Stimulated activated memory B cell treated with anti-CD40 and anti-IgM and Interleukin-4, amounts not matched to agents 10 μg/mL and 1 μg/mL and 100 μg/mL, for 72 hours (primary cell): Measurements from ENCODE around the gene PRND.

Experiments used
- ATAC-seq: fragments of 150-1000 bp; cut with Tn5 transposase; 2 replicates; pipeline ENCODE4 v1.10.0; 2021
- H3K27ac Mint-ChIP-seq: one replicate; pipeline ENCODE4 v1.8.0; 2022; ENCODE audit warnings: mild to moderate bottlenecking, mixed read lengths
- H3K27me3 Mint-ChIP-seq: one replicate; pipeline ENCODE4 v1.8.0; 2022; ENCODE audit warnings: mixed read lengths
- H3K36me3 Mint-ChIP-seq: one replicate; pipeline ENCODE4 v1.8.0; 2022; ENCODE audit warnings: mixed read lengths
- H3K4me1 Mint-ChIP-seq: one replicate; pipeline ENCODE4 v1.8.0; 2022; ENCODE audit warnings: mixed read lengths
- H3K4me3 Mint-ChIP-seq: one replicate; pipeline ENCODE4 v1.8.0; 2022; ENCODE audit warnings: mild to moderate bottlenecking, moderate library complexity, mixed read lengths
- H3K9me3 Mint-ChIP-seq: one replicate; pipeline ENCODE4 v1.8.0; 2022; ENCODE audit warnings: mixed read lengths

The PRND gene

GRCh38 chr20:4774207-4774606, 52.5 kb downstream of the PRND start:
- Mint-ChIP-seq H3K27me3 (no peaks in the 10 kb centered on the region), H3K4me3 (no peak overlapping the region), H3K27ac (no peak overlapping the region), H3K9me3 (peaks cover 13% of the 10 kb centered on the region), H3K4me1 (peaks cover 14% of the 10 kb centered on the region), H3K36me3 (peaks cover 26% of the 10 kb centered on the region)
- no peak for ATAC-seq

- Mint-ChIP-seq H3K4me3 (no peak overlapping the region), H3K9me3 (peaks cover 11% of the 10 kb centered on the region), H3K27me3 (no peaks in the 10 kb centered on the region), H3K4me1 (peaks cover 14% of the 10 kb centered on the region), H3K27ac (no peak overlapping the region), H3K36me3 (peaks cover 23% of the 10 kb centered on the region)
- no peak for ATAC-seq
These were observed 53.8 kb downstream of the PRND start for GRCh38 chr20:4775322-4776078.

DNA sequence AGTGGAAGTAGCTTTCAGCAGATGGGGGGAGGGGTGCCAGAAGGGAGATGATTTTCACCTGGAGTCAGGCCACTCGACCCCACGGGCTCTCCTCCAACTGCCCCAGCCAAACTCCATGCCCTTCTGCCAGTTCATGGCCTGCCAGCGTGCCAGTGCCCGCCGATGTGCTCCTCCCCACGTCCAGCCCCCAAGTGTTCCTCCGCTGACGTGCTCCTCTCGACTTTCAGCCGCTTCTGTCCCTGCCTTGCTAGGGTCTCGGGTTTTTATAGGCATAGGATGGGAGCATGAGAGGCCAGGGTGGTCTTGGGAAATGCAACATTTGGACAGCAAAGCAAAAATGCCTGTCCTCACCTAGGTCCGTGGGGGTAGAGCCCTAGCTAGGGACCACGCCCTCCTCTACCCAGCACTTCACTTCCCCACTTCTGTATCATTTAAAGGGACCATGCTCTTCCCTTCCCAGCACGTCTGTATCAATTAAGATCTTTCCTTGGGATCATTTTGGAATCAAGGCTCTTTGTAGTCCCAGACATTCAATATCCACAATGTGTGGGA, 54.4 kb downstream of the PRND start:
- Mint-ChIP-seq H3K9me3 (peaks cover 7% of the 10 kb centered on the region), H3K27ac (no peak overlapping the region), H3K4me3 (no peak overlapping the region), H3K4me1 (peaks cover 14% of the 10 kb centered on the region), H3K36me3 (peaks cover 20% of the 10 kb centered on the region), H3K27me3 (no peaks in the 10 kb centered on the region)
- ATAC-seq: no peak
